Measurements from ENCODE around the gene CSNK1A1L. TPM values are rescaled to one million over a fixed set of nuclear protein-coding genes. Genes with fewer than 3 reads are reported as not detected.

CSNK1A1L gene
- total RNA-seq, 2 donors from 2014 or later, result not detected

- no peak for DNase-seq (ENCODE audit: low spot score)
- intact Hi-C loops (cut with DNase I), result loop anchor here in 1 of 2 donors (10.0 kb wide), 1 partner anchor 496 kb away; no protein-coding TSS in a partner anchor
Measured at GRCh38 chr13:37109051-37109678, 3.7 kb upstream of the CSNK1A1L start.

GRCh38 chr13:37107868-37108267, 2.4 kb upstream of the CSNK1A1L start:
- DNase-seq (ENCODE audit: low spot score), result no peak
- intact Hi-C loops (cut with DNase I), result loop anchor here in 1 of 2 donors (10.0 kb wide), 1 partner anchor 497 kb away; no protein-coding TSS in a partner anchor

GRCh38 chr13:37107456-37107855, 2.0 kb upstream of the CSNK1A1L start:
- intact Hi-C loops (cut with DNase I), result loop anchor here in 1 of 2 donors (10.0 kb wide), 1 partner anchor 497 kb away; no protein-coding TSS in a partner anchor
- DNase-seq (ENCODE audit: low spot score), result no peak

GRCh38 chr13:37106642-37107041, 1.2 kb upstream of the CSNK1A1L start:
- DNase-seq (ENCODE audit: low spot score), result no peak
- intact Hi-C loops (cut with DNase I), result loop anchor here in 1 of 2 donors (10.0 kb wide), 1 partner anchor 498 kb away; no protein-coding TSS in a partner anchor

GRCh38 chr13:37102896-37103295, 2.6 kb downstream of the CSNK1A1L start:
- DNase-seq (ENCODE audit: low spot score), result no peak
- intact Hi-C loops (cut with DNase I), result loop anchor here in 1 of 2 donors (10.0 kb wide), 1 partner anchor 502 kb away; no protein-coding TSS in a partner anchor

GRCh38 chr13:37101201-37101600, 4.3 kb downstream of the CSNK1A1L start:
- intact Hi-C loops (cut with DNase I), result loop anchor here in 1 of 2 donors (10.0 kb wide), 1 partner anchor 504 kb away; no protein-coding TSS in a partner anchor
- no peak for DNase-seq (ENCODE audit: low spot score)

- no peak for DNase-seq (ENCODE audit: low spot score)
- intact Hi-C loops (cut with DNase I), result loop anchor here in 1 of 2 donors (10.0 kb wide), 1 partner anchor 504 kb away; no protein-coding TSS in a partner anchor
Measured at GRCh38 chr13:37100731-37101130, 4.7 kb downstream of the CSNK1A1L start.

GRCh38 chr13:37097076-37097475, 8.4 kb downstream of the CSNK1A1L start:
- intact Hi-C loops (cut with DNase I), result no loop called here
- DNase-seq (ENCODE audit: low spot score), result no peak

GRCh38 chr13:37094840-37095239, 10.6 kb downstream of the CSNK1A1L start:
- DNase-seq (ENCODE audit: low spot score), result no peak
- intact Hi-C loops (cut with DNase I), result no loop called here

GRCh38 chr13:37094099-37094498, 11.4 kb downstream of the CSNK1A1L start:
- no peak for DNase-seq (ENCODE audit: low spot score)
- intact Hi-C loops (cut with DNase I), result no loop called here

GRCh38 chr13:37091835-37092234, 13.6 kb downstream of the CSNK1A1L start:
- intact Hi-C loops (cut with DNase I), result no loop called here
- no peak for DNase-seq (ENCODE audit: low spot score)

GRCh38 chr13:37090912-37091311, 14.6 kb downstream of the CSNK1A1L start:
- DNase-seq (ENCODE audit: low spot score), result no peak
- intact Hi-C loops (cut with DNase I), result no loop called here

- no peak for DNase-seq (ENCODE audit: low spot score)
- intact Hi-C loops (cut with DNase I), result no loop called here
Measured at GRCh38 chr13:37089495-37089894, 16.0 kb downstream of the CSNK1A1L start.

- no peak for DNase-seq (ENCODE audit: low spot score)
- intact Hi-C loops (cut with DNase I), result no loop called here
Measured at GRCh38 chr13:37087486-37087885, 18.0 kb downstream of the CSNK1A1L start.

- intact Hi-C loops (cut with DNase I), result no loop called here
- no peak for DNase-seq (ENCODE audit: low spot score)
Measured at GRCh38 chr13:37085606-37086005, 19.9 kb downstream of the CSNK1A1L start.

GRCh38 chr13:37076818-37077217, 28.6 kb downstream of the CSNK1A1L start:
- intact Hi-C loops (cut with DNase I), result no loop called here

GRCh38 chr13:37075164-37075563, 30.3 kb downstream of the CSNK1A1L start:
- intact Hi-C loops (cut with DNase I), result no loop called here
- no peak for DNase-seq (ENCODE audit: low spot score)

More at GRCh38 chr13:37076818-37077217, 28.6 kb downstream of the CSNK1A1L start:
- no peak for DNase-seq (ENCODE audit: low spot score)

GRCh38 chr13:37074703-37075102, 30.8 kb downstream of the CSNK1A1L start:
- intact Hi-C loops (cut with DNase I), result loop anchor here in 1 of 2 donors (5.0 kb wide), 1 partner anchor 533 kb away; no protein-coding TSS in a partner anchor
- DNase-seq (ENCODE audit: low spot score), result no peak

GRCh38 chr13:37072024-37072423, 33.4 kb downstream of the CSNK1A1L start:
- intact Hi-C loops (cut with DNase I), result loop anchor here in 1 of 2 donors (5.0 kb wide), 1 partner anchor 535 kb away; no protein-coding TSS in a partner anchor

GRCh38 chr13:37070956-37071355, 34.5 kb downstream of the CSNK1A1L start:
- intact Hi-C loops (cut with DNase I), result loop anchor here in 1 of 2 donors (5.0 kb wide), 1 partner anchor 536 kb away; no protein-coding TSS in a partner anchor
- no peak for DNase-seq (ENCODE audit: low spot score)

More at GRCh38 chr13:37072024-37072423, 33.4 kb downstream of the CSNK1A1L start:
- DNase-seq (ENCODE audit: low spot score), result no peak
